SK-N-SH treated with all-trans-retinoic acid at 6 μM for 48 hours (cell line): ENCODE results near the gene C2CD4C.

Experiments
- ATAC-seq: fragments of 200-7000 bp; cut with Tn5 transposase; 3 replicates; pipeline ENCODE4 v1.9.1; 2020; ENCODE audit warnings: mild to moderate bottlenecking, moderate library complexity
- ARNTL ChIP-seq: fragments of 450-650 bp; formaldehyde crosslinking; IDR thresholded peaks from 2 replicates; pipeline ENCODE4 v1.5.0; 2020; ENCODE audit warnings: low read depth, mild to moderate bottlenecking, moderate library complexity, borderline replicate concordance
- BACH2 ChIP-seq: fragments of 250-450 bp; sonication (Bioruptor Pico); IDR thresholded peaks from 2 replicates; pipeline ENCODE4 v1.9.0; 2021; ENCODE audit warnings: mild to moderate bottlenecking, borderline replicate concordance
- CREB5 ChIP-seq: fragments of 250-450 bp; sonication (Bioruptor Pico); IDR thresholded peaks from 2 replicates; pipeline ENCODE4 v1.5.1; 2020; ENCODE audit warnings: low read depth, mild to moderate bottlenecking, moderate library complexity
- ESRRG ChIP-seq: fragments of 250-450 bp; sonication (Bioruptor Pico); IDR thresholded peaks from 2 replicates; pipeline ENCODE4 v1.6.1; 2021; ENCODE audit warnings: mild to moderate bottlenecking
- GLIS3 ChIP-seq: fragments of 250-450 bp; sonication (Bioruptor Pico); IDR thresholded peaks from 2 replicates; pipeline ENCODE4 v1.5.0; 2020; ENCODE audit warnings: mild to moderate bottlenecking, moderate library complexity
- ISL1 ChIP-seq: fragments of 250-450 bp; sonication (Bioruptor Pico); IDR thresholded peaks from 2 replicates; pipeline ENCODE4 v2.1.2; 2022; ENCODE audit warnings: mild to moderate bottlenecking, moderate library complexity
- OSR1 ChIP-seq: fragments of 250-450 bp; sonication (Bioruptor Pico); IDR thresholded peaks from 2 replicates; pipeline ENCODE4 v1.8.0; 2022; ENCODE audit warnings: moderate library complexity, mild to moderate bottlenecking, inconsistent platforms
- PPARA ChIP-seq: fragments of 250-450 bp; sonication (Bioruptor Pico); IDR thresholded peaks from 2 replicates; pipeline ENCODE4 v1.5.0; 2020; ENCODE audit warnings: mild to moderate bottlenecking, borderline replicate concordance
- RARB ChIP-seq: fragments of 250-450 bp; sonication (Bioruptor Pico); IDR thresholded peaks from 2 replicates; pipeline ENCODE4 v1.8.0; 2021; ENCODE audit warnings: mild to moderate bottlenecking, moderate library complexity
- SNAI2 ChIP-seq: fragments of 250-450 bp; sonication (Bioruptor Pico); IDR thresholded peaks from 2 replicates; pipeline ENCODE4 v1.5.0; 2020; ENCODE audit warnings: mild to moderate bottlenecking, moderate library complexity
- TCF4 ChIP-seq: fragments of 250-450 bp; sonication (Bioruptor Pico); IDR thresholded peaks from 2 replicates; pipeline ENCODE4 v1.8.0; 2021; ENCODE audit warnings: mild to moderate bottlenecking, moderate library complexity, borderline replicate concordance
- TOX ChIP-seq: fragments of 250-450 bp; sonication (Bioruptor Pico); IDR thresholded peaks from 2 replicates; pipeline ENCODE4 v1.8.0; 2021; ENCODE audit warnings: mild to moderate bottlenecking, moderate library complexity, borderline replicate concordance
- TSHZ2 ChIP-seq: fragments of 250-450 bp; sonication (Bioruptor Pico); IDR thresholded peaks from 2 replicates; pipeline ENCODE4 v1.5.0; 2020; ENCODE audit warnings: mild to moderate bottlenecking, moderate library complexity
- ZC3H10 ChIP-seq: fragments of 250-450 bp; sonication (Bioruptor Pico); IDR thresholded peaks from 2 replicates; pipeline ENCODE4 v1.5.1; 2021; ENCODE audit warnings: mild to moderate bottlenecking, moderate library complexity
- ZFP3 ChIP-seq: fragments of 250-450 bp; sonication (Bioruptor Pico); IDR thresholded peaks from 2 replicates; pipeline ENCODE4 v1.5.0; 2020; ENCODE audit warnings: mild to moderate bottlenecking, moderate library complexity
- ZFP30 ChIP-seq: fragments of 450-650 bp; formaldehyde crosslinking; IDR thresholded peaks from 2 replicates; pipeline ENCODE4 v1.5.0; 2022; ENCODE audit warnings: mild to moderate bottlenecking, moderate library complexity
- ZNF565 ChIP-seq: fragments of 450-650 bp; formaldehyde crosslinking; conservative IDR thresholded peaks from 2 replicates; pipeline ENCODE4 v1.5.0; 2020; ENCODE audit warnings: low read depth, mild to moderate bottlenecking, moderate library complexity
- ZNF70 ChIP-seq: fragments of 450-650 bp; formaldehyde crosslinking; IDR thresholded peaks from 2 replicates; pipeline ENCODE4 v1.5.0; 2020; ENCODE audit warnings: mild to moderate bottlenecking, moderate library complexity
- ZNF8 ChIP-seq: fragments of 450-650 bp; formaldehyde crosslinking; IDR thresholded peaks from 2 replicates; pipeline ENCODE4 v1.5.0; 2020; ENCODE audit warnings: mild to moderate bottlenecking, moderate library complexity
- TF ChIP-seq, protein P1 (sequence below): fragments of 250-450 bp; sonication (Bioruptor Pico); IDR thresholded peaks from 2 replicates; pipeline ENCODE4 v1.5.1; 2021; ENCODE audit warnings: mild to moderate bottlenecking, moderate library complexity
- TF ChIP-seq, protein P2 (sequence below): fragments of 250-450 bp; sonication (Bioruptor Pico); IDR thresholded peaks from 2 replicates; pipeline ENCODE4 v1.8.0; 2020; ENCODE audit warnings: mild to moderate bottlenecking, moderate library complexity, borderline replicate concordance

C2CD4C gene

DNA sequence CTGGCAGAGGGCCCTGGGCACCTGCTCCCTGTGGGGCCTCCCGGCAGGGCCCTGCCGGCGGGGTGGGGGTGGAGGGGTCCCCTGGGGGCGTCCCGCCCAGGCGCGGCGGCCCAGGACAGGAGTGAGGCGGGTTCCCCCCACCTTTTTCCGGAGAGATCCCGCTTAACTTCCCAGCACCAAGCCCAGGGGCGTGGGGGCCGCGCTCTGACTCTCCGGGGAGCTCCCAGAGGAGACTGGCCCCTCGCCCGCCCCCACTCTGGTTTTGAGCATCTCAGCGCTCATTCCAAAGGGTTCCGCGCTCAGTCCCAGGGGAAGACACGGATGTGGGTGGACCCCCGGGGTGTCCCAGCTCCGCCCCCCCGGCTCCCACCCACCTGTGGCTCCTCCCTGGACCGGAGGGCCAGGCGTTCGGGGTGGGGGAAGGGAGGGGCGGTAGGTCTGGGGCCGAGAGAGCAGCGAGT lies 476 bp downstream of the C2CD4C start:
- no peak for TF ChIP-seq TOX (CRISPR knock-in tag)
- TF ChIP-seq SNAI2 (CRISPR knock-in tag): no peak
- no peak for TF ChIP-seq ZFP30 (CRISPR knock-in tag)
- TF ChIP-seq ISL1 (CRISPR knock-in tag): no peak
- no peak for TF ChIP-seq ZFP3
- no peak for TF ChIP-seq TCF4 (CRISPR knock-in tag)
- no peak for TF ChIP-seq TSHZ2
- no peak for TF ChIP-seq CREB5
- no peak for TF ChIP-seq BACH2 (CRISPR knock-in tag)
- TF ChIP-seq ESRRG: no peak
- TF ChIP-seq ZC3H10 (CRISPR knock-in tag): no peak
- TF ChIP-seq ARNTL (CRISPR knock-in tag): no peak
- no peak for TF ChIP-seq GLIS3 (CRISPR knock-in tag)
- TF ChIP-seq, protein P1, sequence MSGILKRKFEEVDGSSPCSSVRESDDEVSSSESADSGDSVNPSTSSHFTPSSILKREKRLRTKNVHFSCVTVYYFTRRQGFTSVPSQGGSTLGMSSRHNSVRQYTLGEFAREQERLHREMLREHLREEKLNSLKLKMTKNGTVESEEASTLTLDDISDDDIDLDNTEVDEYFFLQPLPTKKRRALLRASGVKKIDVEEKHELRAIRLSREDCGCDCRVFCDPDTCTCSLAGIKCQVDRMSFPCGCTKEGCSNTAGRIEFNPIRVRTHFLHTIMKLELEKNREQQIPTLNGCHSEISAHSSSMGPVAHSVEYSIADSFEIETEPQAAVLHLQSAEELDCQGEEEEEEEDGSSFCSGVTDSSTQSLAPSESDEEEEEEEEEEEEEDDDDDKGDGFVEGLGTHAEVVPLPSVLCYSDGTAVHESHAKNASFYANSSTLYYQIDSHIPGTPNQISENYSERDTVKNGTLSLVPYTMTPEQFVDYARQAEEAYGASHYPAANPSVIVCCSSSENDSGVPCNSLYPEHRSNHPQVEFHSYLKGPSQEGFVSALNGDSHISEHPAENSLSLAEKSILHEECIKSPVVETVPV (CRISPR knock-in tag): no peak
- TF ChIP-seq, all 23 proteins: peak for 0
- ATAC-seq: no peak

DNA sequence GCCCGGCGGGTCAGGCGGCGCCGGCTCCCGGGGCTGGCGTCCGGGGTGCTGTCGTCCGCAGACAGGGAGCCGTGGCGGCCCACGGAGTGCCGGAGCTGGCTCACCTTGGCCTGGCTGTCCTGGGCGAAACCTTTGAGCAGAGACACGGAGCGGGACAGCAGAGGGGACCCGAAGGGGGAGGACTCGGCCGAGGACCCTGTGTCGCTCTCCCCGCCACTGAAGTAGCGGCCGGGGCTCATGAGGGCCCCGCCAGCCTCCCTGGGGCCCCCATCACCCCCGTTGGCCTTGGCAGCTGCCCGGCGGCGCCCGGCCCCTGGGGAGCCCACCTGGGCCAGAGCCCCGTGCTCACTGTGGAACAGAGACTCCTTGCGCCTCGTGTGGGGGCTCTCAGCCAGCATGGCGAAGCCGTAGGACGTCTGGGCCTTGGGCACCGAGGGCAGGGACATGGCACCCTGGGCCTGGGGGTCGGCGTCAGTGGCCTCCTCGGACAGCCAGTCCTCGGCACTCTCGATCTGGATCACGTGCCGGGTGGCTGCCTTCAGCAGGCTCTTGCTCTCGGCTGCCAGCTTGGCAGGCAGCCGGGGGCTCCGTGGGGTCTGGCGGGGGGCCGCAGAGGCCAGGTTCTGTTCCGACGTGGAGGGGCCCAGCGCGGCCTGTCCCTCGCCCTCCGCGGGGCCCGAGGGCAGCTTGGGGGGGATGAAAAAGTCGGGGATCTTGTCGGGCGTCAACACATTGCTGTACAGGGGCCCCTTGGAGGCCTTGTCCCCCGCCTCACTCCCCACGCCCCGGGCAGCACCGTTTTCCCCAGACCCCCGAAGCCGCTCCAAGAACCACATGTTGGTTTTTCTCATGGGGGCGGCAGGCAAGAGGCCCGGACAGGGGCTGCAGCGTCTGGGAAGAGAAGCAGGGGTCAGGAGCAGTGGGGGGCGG lies 1.2 kb downstream of the C2CD4C start:
- ATAC-seq: no peak
- TF ChIP-seq TCF4 (CRISPR knock-in tag) (no peak), ARNTL (CRISPR knock-in tag) (no peak), BACH2 (CRISPR knock-in tag) (no peak), ZNF565 (CRISPR knock-in tag) (no peak), ESRRG (no peak), TOX (CRISPR knock-in tag) (no peak), ISL1 (CRISPR knock-in tag) (no peak), GLIS3 (CRISPR knock-in tag) (no peak), RARB (CRISPR knock-in tag) (no peak), SNAI2 (CRISPR knock-in tag) (no peak), ZNF8 (CRISPR knock-in tag) (no peak)
- TF ChIP-seq, protein P1 (CRISPR knock-in tag): no peak
- TF ChIP-seq, all 23 proteins: peak for 0

- no peak for ATAC-seq
- TF ChIP-seq, protein P2, sequence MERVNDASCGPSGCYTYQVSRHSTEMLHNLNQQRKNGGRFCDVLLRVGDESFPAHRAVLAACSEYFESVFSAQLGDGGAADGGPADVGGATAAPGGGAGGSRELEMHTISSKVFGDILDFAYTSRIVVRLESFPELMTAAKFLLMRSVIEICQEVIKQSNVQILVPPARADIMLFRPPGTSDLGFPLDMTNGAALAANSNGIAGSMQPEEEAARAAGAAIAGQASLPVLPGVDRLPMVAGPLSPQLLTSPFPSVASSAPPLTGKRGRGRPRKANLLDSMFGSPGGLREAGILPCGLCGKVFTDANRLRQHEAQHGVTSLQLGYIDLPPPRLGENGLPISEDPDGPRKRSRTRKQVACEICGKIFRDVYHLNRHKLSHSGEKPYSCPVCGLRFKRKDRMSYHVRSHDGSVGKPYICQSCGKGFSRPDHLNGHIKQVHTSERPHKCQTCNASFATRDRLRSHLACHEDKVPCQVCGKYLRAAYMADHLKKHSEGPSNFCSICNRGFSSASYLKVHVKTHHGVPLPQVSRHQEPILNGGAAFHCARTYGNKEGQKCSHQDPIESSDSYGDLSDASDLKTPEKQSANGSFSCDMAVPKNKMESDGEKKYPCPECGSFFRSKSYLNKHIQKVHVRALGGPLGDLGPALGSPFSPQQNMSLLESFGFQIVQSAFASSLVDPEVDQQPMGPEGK (CRISPR knock-in tag): no peak
- TF ChIP-seq TOX (CRISPR knock-in tag) (no peak), ZNF565 (CRISPR knock-in tag) (no peak), TCF4 (CRISPR knock-in tag) (no peak), OSR1 (CRISPR knock-in tag) (no peak), ZNF70 (CRISPR knock-in tag) (no peak), ZFP30 (CRISPR knock-in tag) (no peak), RARB (CRISPR knock-in tag) (no peak), PPARA (CRISPR knock-in tag) (no peak), ZNF8 (CRISPR knock-in tag) (no peak), TSHZ2 (no peak), ZFP3 (no peak), ZC3H10 (CRISPR knock-in tag) (no peak)
- TF ChIP-seq, protein P1 (CRISPR knock-in tag): no peak
Measured at GRCh38 chr19:406971-407510, 1.9 kb downstream of the C2CD4C start.
